ENCODE measurements around the gene MRM1.

DNA sequence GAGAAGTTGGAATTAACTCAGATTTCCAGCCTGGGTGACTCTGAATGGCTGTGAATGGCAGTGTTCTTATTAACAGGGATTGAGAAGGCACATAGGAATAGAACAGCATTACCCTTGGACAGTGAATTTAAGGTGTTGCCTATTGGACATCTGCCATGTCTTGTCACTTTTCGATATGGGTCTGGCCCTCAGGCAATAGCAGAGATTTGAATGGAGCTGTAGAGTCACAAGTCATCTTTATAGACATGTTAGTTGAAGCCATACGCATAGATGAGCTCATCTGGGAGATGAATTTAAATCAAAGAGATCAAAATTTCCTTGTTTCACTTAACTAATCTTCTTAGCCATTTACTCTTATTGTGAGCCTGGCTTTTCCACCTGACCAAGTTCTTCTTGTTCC, 24.6 kb upstream of the MRM1 start:
- TF ChIP-seq SP1 (IDR thresholded peaks at IDR 0.05) = no peak
- TF ChIP-seq ARNT (IDR thresholded peaks at IDR 0.05) = no peak
- TF ChIP-seq SUZ12 (IDR thresholded peaks at IDR 0.05) = no peak
- no peak for TF ChIP-seq HDGF (IDR thresholded peaks at IDR 0.05; ENCODE audit: borderline replicate concordance)
- no peak for TF ChIP-seq FOXM1 (IDR thresholded peaks at IDR 0.05; ENCODE audit: borderline replicate concordance)

All from HEK293T (cell line).